GM18861 (cell line): ENCODE data around the gene KRT9.
"Not testable (repeated sequence)": the region's sequence is repeated elsewhere in the genome, so short reads cannot be mapped to it uniquely, and the experiment has no call there.

Experiments used
- ATAC-seq: cut with Tn5 transposase; IDR thresholded peaks from one replicate; pipeline ENCODE4 v1.9.1; 2021; ENCODE audit not compliant: unreplicated experiment

Gene KRT9

DNA sequence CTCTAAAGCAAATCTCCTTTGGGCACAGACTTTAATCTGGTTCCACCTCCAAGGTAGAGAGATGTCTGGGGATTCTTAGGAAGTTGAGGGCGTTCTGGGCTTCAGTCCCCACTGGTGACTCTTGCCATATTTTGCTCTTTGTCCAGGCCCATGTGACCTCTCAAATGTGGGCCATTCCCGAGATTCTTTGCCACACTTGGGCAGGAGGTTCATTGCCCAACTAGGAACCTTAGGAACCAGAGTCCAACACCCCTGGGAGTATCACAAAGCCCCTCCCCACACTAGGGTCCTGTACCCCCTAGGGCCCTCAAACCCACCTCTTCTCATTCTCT is 8.4 kb upstream of the KRT9 start:
- ATAC-seq: no peak

DNA sequence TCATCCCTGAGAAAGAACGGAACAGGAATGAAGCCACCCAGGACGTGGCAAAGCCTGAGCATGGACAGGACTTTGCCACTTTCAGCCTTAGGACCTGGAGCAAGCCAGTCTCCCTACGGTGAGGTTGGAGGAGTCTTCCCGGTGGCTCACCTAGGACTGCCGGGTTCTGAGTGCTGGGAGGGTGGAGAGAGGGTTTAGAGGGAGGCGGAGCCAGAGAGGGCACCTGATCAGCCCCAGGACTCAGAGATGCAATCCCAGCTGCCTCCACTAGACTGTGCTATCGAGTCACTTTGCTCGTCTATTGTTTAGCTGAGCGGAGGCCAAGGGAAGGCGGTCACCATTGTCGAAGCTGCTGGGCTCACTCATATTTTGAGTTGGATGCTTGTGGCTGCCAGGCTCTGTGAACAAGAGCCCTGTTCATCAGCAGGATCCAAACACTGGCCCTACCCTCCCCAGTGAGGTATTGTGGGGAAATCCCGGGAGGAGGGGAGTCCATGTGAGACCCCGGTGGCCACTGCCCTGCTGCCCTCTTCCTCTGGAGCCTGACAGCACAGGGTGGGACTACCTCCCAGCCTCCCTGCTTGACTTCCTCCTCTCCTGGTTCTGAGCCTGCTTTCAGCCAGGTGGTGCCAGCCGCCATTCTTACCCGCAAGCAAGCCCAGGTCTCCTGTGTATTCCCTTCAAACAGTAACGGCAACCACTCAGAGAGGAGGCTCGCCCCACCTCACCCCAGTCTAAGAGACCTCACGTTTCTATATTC is 7.8 kb upstream of the KRT9 start:
- ATAC-seq: no peak

DNA sequence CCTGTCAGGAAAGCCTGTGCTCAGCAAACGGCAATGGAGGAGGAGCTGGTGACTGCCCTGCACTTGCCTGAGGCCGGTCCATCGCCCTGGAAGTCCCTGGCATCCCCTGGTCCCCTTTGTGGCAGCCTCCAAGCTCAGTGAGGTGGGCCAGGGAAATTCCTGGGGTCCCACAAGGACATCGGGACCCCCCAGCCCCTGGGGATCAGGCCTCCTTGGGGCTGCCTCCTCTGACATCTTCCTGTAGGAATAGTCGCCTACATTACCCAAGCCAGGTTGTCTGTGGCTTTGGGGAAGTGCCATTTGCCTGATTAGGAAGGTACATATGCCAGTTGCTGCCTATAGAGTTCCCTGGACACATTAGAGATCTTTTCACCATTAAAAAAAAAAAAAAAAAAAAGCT is 7.1 kb upstream of the KRT9 start:
- no peak for ATAC-seq

DNA sequence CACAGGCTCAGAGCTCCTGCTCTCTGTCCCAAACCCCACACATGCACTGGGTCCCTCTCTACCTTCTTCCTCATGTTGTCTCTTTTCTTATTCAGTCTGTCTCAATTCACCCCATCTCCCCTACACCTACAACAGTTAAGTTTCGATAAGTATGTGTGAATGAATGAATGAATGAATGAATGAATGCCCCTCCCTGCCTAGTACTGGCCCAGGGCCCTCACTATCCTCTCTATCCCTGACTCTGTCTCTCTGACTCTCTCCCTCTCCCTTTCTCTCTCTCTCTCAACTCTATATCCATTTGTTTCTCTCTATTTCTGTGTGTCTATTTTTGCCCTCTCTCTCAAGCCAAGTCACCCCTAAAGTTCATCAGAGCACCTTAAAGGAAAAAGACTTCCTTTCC is 6.7 kb upstream of the KRT9 start:
- no peak for ATAC-seq

DNA sequence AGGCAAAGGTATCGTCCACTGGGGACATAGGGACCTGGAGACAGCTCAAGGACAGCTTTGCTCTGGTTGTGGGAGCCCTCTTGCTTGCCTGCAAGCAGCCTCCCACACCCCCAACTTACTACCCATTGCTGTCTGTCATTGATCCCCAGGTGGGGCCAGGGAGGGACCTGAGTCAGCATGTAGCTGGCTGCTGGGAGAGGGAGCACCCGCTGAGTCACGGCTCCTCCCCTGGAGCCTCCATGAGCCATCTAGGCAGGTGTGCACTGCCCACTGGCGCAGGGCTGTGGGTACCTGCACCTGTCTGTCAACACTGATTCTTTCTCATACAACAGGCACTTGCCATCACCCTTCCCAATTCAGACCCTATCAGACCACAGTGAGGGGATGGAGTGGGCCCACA is 4.9 kb upstream of the KRT9 start:
- not testable (repeated sequence) for ATAC-seq

DNA sequence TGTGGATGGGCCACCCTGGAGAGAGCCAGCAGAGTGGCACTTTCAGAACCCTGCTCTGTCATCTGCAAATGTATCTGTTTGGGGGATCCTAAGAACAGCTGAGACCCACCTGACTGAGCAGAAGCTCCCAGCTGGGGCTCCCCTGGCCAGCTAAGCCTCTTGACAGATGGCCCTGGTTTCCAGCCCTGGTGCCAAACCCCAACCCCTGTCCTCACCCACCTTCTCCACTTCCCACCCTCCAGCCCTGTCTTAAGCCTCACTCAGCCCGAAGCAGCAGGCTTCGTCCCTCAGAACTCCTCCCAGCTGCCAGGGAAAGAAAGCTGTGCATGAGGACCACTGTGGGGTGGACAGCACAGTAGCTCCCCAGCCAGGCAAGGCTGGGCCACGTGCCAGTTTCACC is 3.5 kb upstream of the KRT9 start:
- ATAC-seq: no peak

DNA sequence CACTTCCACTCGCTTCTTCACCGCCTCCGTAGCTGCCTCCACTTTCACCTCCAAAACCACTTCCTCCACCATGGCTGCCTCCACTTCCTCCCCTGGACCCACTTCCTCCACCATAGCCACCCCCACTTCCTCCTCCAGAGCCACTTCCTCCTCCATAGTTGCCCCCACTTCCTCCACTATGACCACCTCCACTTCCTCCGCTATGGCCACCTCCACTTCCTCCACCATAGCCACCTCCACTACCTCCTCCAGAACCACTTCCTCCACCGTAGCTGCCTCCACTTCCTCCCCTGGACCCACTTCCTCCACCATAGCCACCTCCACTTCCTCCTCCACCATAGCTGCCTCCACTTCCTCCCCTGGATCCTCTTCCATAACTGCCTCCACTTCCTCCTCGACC is 4.5 kb downstream of the KRT9 start:
- no peak for ATAC-seq

DNA sequence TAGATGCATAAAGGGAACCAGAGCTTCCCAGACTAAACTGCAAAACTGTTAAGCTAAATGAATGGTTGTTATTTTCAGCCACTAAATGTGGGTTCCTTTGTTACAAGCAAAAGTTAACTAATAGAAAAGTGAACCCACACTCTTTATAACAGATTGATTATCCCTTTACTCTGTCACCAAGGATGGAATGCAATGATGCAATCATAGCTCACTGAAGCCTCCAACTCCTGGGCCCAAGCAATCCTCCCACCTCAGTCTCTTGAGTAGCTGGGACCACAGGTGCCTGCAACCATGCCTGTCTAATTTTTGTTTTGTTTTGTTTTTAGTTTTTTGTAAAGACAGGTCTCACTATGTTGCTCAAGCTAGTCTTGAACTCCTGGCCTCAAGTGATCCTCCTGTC is 6.5 kb downstream of the KRT9 start:
- no peak for ATAC-seq

DNA sequence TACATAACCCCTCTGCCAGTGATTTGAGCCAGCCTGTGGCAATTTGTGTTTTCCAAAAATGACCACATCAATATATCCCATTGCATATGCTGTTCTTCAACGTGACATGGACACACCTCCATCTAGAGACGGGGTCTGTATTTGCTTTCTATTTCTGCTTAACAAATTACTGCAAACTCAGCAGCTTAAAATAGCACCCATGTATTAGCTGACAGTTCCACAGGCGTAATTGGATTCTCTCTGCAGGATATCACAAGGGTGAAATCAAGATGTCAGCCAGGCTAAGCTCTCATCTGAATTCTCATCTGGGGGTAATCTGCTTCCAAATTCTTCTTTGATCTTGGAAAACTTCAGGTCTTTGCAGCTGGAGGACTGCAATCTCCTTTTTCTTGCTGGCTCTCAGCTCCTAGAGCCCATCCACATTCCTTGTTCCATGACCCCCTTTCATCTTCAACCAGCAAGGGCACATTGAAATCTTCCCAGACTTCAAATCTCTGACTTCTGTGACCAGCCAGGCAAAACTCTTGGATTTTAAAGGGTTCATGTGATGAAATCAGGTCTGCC is 8.2 kb downstream of the KRT9 start:
- no peak for ATAC-seq

DNA sequence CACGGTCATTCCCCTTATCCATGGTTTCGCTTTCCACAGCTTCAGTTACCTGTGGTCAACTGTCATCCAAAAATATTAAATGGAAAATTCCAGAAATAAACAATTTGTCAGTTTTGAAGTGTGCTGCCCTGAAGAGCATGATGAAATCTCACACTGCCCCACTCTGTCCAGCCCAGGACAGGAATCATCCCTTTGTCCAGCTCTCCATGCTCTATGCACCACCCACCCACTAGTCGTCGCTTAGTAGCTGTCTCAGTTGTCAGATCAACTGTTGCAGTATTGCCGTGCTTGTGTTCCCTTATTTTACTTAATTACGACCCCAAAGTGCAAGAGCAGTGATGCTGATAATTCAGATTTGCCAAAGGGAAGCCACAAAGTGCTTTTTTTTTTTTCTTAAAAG is 10.3 kb downstream of the KRT9 start:
- ATAC-seq: no peak

DNA sequence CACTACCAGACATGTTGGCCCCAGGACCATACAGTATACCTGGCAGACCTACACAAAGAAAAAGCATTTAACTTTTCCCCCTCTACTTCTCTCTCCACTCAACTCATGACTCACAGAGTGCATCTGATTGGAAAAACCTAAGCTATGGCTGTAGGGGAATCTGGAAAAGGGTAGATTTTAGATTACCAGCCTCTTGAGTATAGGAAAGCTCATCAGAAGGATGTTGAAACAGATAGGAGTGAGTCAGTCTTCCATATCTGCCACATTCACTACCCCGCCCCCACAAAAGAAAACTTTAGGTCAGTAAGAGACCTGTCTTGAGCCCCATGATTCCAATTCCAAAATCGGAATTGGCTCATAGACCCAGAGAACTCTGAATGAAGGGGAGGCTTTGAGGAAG is 12.3 kb downstream of the KRT9 start:
- no peak for ATAC-seq

DNA sequence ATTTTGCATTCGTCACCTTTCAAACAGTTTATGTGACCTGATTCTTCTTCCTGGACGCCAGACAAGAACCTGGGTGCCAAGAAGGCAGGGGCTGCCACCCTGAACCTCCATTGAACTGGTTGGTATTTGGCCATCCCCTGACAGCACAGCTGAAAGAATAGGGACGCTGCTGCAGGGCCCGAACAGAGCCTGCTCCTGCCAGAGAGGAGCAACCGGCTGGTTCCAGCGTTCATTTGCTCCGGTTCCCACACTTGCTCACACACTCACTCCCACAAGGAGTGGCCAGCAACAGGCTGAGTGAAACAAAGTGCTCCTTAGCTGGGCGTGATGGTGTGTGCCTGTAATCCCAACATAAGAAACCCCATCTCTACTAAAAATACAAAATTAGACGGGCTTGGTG is 14.9 kb downstream of the KRT9 start:
- ATAC-seq: no peak

DNA sequence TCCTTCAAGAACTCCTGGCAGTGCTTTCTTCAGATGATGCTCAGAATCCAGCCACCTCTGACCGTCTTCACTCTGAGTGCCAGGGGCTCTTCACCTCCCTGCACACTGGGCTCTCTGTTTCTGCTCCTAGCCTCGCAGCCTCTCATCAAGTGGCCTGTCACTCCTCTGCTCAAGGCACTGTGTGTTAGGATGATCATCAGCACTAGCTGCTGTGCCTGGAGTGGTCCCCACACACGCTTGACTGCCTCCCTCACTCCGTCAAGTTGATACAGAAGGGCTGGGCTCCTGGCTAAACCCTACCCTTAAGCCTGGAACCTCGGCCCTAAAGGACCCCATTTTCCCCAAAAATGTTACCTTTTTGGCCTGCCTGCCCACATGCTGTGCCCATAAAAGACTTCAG is 15.6 kb downstream of the KRT9 start:
- no peak for ATAC-seq

DNA sequence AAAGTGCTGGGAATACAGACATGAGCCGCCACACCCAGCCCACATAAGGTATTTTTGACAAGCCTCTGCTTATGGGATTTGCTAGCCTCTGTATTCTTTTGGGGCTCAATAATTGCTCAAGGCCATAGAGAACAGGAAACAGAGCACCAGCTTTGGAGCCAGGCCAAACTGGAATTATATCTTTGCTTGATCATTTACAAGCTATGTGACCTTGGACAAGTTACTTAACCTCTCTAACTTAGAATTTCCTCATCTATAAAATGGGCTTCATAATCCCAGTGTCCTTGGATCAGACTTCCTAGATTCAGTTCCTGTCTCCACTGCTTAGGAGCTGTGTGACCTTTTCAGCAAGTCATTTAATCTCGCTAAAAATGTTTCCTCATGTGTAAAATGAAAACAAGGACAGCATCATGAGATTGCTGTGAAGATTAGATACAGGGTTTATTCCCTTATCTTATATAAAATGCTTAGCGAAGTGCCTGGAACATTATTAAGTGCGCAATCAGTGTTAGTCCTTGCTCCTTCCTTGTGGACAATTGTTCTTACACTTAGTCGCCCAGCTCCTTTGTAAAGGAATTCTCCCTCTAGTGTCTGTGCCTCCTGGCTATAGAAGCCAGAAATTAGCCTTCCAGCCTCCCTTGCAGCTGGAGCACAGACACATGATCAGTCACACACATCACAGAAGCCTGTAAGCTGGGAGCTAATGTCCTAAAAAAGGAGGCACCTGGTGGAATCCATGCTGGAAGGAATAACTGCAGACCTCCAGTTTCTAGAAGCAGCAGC is 16.6 kb downstream of the KRT9 start:
- ATAC-seq: no peak

DNA sequence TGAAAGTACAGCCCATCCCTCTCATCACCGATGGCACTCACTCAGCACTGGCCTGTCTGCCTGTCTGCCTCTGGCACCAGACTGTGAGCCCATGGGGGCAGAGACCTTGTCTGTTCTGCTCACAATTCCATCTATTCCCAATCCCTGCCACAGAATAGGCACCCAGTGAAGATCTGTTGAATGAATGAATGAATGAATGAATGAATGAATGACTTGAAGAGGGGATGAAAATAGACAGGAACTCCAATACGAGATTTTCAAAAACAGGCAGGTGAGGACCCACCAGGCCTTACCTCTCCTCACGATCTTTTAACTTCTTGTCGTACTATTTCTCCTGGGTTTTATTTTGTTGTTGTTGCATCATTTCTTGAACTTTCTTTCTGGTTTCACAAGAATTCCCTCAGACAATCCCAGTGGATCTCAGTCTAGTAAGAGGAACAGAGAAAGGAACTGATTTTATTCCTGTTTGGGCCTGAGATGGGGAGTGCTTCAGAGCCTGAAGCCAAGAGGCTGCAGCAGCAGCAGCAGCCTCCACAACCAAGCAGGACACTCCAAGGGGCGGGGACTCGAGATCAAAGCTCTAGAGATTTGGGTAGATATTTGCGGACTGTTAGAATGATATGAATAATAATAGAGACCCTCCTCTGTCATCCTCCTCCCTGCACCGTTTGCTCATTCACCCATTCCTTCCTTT is 17.7 kb downstream of the KRT9 start:
- ATAC-seq: no peak

DNA sequence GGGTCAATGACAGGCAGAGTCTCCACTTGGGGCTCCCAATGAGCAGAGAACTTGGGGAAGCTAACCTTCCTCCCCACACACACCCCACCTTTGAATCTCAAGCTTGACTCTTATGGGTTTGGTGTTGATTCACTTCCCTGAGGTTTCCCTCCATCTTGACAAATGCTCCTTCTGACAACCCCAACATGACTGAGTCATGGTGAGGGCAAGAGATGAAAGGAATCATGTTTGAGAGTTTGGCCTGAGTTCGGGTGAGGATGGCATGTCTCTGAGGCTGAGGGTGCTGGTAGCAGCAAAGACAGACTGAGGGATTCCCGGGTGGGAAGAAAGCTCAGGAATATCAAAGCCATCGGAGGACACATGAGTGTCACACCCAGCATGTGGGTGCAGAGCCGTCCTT is 18.7 kb downstream of the KRT9 start:
- no peak for ATAC-seq

DNA sequence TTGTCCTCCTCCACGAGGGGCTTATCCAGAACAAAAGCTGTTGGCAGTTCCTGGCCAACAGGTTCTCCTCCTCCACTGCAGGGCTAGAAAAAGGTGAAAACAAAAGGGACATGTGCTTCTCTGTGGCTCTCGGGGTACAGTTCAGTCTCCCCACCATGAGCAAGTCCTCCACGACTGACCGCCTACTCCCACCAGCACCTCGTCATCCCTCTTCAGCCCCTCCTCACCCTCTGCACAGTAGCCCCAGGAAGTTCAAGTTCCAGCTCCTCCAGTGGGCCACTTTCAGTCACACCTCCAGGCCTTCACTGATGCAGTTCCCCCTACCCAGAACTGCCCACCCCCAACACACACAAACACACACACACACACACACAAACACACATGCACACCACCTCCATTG is 19.4 kb downstream of the KRT9 start:
- no peak for ATAC-seq

DNA sequence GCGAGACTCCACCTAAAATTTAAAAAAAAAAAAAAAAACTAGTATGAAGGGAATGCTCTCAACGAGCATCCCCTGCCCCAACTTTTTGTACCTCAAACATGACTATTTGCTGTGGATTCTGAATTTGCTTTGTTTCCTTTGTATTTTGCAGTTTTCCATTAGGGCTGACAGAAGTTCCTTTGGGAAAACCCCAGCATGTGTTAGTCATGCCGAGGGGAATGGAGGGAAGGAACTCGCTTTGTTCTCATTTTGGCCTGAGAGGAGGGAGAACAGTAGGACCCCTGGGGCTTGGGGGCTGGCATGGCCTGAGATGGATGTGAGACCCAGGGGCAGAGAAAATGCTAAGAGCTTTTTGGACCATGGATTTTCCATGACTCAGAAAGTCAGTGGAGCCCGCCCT is 20.5 kb downstream of the KRT9 start:
- ATAC-seq: no peak

DNA sequence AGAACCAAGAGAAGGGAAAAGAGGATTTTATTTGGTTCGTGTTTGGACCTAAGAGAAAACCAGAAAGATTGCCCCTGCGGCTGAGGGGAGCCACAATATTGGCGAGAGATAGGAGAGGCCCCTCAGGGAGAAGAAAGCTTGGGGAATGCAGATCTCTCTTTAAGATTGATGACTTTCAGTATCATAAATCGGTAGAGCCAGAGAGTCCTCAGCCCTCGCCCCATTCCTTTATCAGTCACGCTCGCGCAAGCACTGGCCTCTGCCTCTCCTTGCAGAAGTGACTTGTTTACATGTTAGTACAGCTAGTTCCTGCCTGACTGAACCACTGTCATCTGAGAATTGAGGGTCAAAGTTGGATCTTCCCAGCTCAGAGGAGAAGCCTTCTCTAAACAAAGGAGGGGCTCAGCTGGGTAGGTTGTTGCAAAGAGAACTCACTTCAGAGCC is 22.2 kb downstream of the KRT9 start:
- ATAC-seq: no peak

DNA sequence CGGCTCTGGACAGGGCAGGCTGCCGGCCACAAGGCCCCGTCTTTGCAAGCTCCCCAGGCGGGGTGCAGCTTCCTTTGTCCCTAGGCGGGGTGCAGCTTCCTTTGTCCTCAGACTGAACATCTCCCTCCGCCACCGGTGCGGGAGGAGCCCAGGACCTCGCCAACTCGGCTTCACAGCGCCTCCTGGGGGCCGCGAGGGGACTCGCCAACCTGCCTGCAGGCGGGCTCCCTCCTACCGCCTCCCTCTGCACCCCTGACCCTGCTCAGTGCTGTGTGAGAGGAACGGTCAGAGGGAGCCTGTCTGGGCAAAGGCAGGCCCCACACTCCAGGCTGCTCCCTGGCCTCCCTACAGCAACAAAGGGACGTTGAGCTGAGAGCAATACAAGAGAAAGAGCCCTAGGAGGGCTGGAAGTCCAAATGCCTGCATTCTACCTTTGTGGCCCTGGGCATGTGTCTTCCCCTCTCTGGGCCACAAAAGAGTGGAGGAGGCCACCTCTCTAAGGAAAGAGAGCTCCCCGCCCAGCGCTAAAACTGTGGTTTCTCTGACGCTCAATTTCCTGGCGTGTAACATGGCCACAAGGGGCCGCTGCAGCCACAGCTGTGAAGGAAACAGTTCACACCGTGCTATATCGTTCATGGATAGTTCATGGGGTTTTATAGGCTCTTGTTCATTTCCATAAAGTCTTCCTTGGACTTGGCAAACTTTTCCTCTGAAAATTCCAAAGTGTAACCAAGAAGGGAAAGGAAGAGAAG is 22.8 kb downstream of the KRT9 start:
- ATAC-seq: no peak
